K562 (cell line): ENCODE measurements around the gene OSBP2. TPM values are rescaled to one million over a fixed set of nuclear protein-coding genes. Genes with fewer than 3 reads are reported as not detected.

ENCODE experiments used
- ATAC-seq: fragments of 200-7000 bp; cut with Tn5 transposase; 3 replicates; pipeline ENCODE4 v1.9.1; 2020; ENCODE audit warnings: moderate library complexity
- BruUV-seq: library from RNA; stranded (reverse); fragments of 400-500 nt; replicated peaks from 2 replicates; lab custom pipeline; 2021; lab: Mats Ljungman, UMichigan
- CTCF ChIA-PET: fragments of 300-600 bp; formaldehyde crosslinking; extraction: SDS; loops from one replicate; lab custom pipeline; 2021; ENCODE audit warnings: low intra/inter-chr PET ratio; lab: Yijun Ruan, JAX
- POLR2A ChIA-PET: fragments of 300-600, 350-650 bp; sonication (Branson Sonifier 250); formaldehyde crosslinking; extraction: SDS; loops from one replicate; lab custom pipeline; 2021; ENCODE audit warnings: antibody characterized with exemption, inconsistent platforms; lab: Yijun Ruan, JAX
- DNase-seq, 4 experiments: peaks; one replicate each; pipeline versions ENCODE4 v3.0.0 to v3.0.0-alpha.2; 2011 to 2018; ENCODE audit warnings: low spot score in 3 of 4, mixed read lengths in 3 of 4; ENCODE audit errors: extremely low read depth in 1 of 4
- FAIRE-seq: peaks from 2 replicates; lab custom pipeline; 2011; peaks lifted over from hg19 to GRCh38; lab: Jason Lieb, UNC
- H2AFZ ChIP-seq: 2 replicates; pipeline ENCODE4 v1.6.0; 2011; ENCODE audit warnings: low read depth, low read length, control low read depth, inconsistent platforms
- H3K27ac ChIP-seq: fragments of 200-600 bp; 3 replicates; pipeline ENCODE4 v1.8.0; 2011; ENCODE audit warnings: low read depth, mild to moderate bottlenecking, control low read depth, inconsistent platforms, low read length, moderate library complexity, mixed read lengths; ENCODE audit errors: extremely low read depth
- H3K27me3 ChIP-seq, 2 experiments: fragments of 300-600 bp in 1 of 2; 2 replicates in 1 of 2; 3 replicates in 1 of 2; pipeline versions ENCODE4 v1.6.0 to v1.8.0; 2011; ENCODE audit warnings: inconsistent platforms in 2 of 2, low read length in 2 of 2, mild to moderate bottlenecking in 1 of 2, mixed read lengths in 1 of 2, moderate library complexity in 1 of 2; ENCODE audit not compliant: control insufficient read depth in 2 of 2, insufficient read depth in 2 of 2
- H3K36me3 ChIP-seq: fragments of 300-600 bp; 3 replicates; pipeline ENCODE4 v1.8.0; 2011; ENCODE audit warnings: mild to moderate bottlenecking, low read length, inconsistent platforms; ENCODE audit not compliant: control insufficient read depth, insufficient read depth
- H3K4me1 ChIP-seq, 2 experiments: fragments of 200-600 bp in 1 of 2; replicated peaks in 1 of 2; 2 replicates in 1 of 2; 3 replicates in 1 of 2; pipeline versions ENCODE4 v1.5.1 to v1.8.0; 2011; ENCODE audit warnings: inconsistent platforms in 2 of 2, low read length in 2 of 2, mild to moderate bottlenecking in 1 of 2, mixed read lengths in 1 of 2, moderate library complexity in 1 of 2; ENCODE audit not compliant: control insufficient read depth in 2 of 2, insufficient read depth in 2 of 2
- H3K4me2 ChIP-seq: 2 replicates; pipeline ENCODE4 v1.6.1; 2011; ENCODE audit warnings: low read length, control low read depth, inconsistent platforms, mixed read lengths; ENCODE audit not compliant: insufficient read depth
- H3K4me3 ChIP-seq: fragments of 200-600 bp; sonication (generic), shearing (Covaris generic); 2 replicates; pipeline ENCODE4 v1.5.1; 2016; ENCODE audit warnings: control low read depth, inconsistent platforms
- H3K79me2 ChIP-seq: fragments of 200-600 bp; 3 replicates; pipeline ENCODE4 v1.8.0; 2011; ENCODE audit warnings: low read length, inconsistent platforms; ENCODE audit not compliant: control insufficient read depth, insufficient read depth
- H3K9ac ChIP-seq, 2 experiments: 2 replicates each; pipeline versions ENCODE4 v1.6.0 to v1.6.1; 2011; ENCODE audit warnings: low read depth in 2 of 2, low read length in 2 of 2, control low read depth in 1 of 2, inconsistent platforms in 1 of 2, mild to moderate bottlenecking in 1 of 2, mixed read lengths in 1 of 2; ENCODE audit not compliant: insufficient read depth in 1 of 2
- H3K9me1 ChIP-seq: one replicate; pipeline ENCODE4 v1.6.0; 2011; ENCODE audit warnings: inconsistent platforms, mild to moderate bottlenecking, low read length, moderate library complexity; ENCODE audit not compliant: control insufficient read depth, insufficient read depth
- H3K9me3 ChIP-seq: replicated peaks from 2 replicates; pipeline ENCODE4 v1.5.1; 2011; ENCODE audit warnings: low read depth, low read length, inconsistent platforms; ENCODE audit not compliant: control insufficient read depth, insufficient read depth
- H4K20me1 ChIP-seq: replicated peaks from 2 replicates; pipeline ENCODE4 v1.6.1; 2011; ENCODE audit warnings: low read length, inconsistent platforms, mixed read lengths; ENCODE audit not compliant: control insufficient read depth, insufficient read depth
- CBX3 ChIP-seq, 2 experiments: IDR thresholded peaks; 1 replicate in 1 of 2; 2 replicates in 1 of 2; pipeline ENCODE4 v1.6.1; 2012; ENCODE audit warnings: inconsistent platforms in 2 of 2, low read length in 2 of 2, borderline replicate concordance in 1 of 2, control low read depth in 1 of 2
- CXXC5 ChIP-seq: fragments of 250-450 bp; sonication (Bioruptor Pico); IDR thresholded peaks from 2 replicates; pipeline ENCODE4 v1.8.0; 2022; ENCODE audit warnings: inconsistent platforms, mild to moderate bottlenecking, moderate library complexity
- FOXA3 ChIP-seq, 2 experiments: fragments of 450-650 bp in 1 of 2; sonication (generic) in 1 of 2; formaldehyde crosslinking; IDR thresholded peaks in 1 of 2; conservative IDR thresholded peaks in 1 of 2; 2 replicates each; pipeline versions ENCODE4 v1.4.0 to v1.8.0; 2020 to 2022; ENCODE audit warnings: mild to moderate bottlenecking in 2 of 2, missing genetic modification reagents in 1 of 2
- PRPF4 ChIP-seq: fragments of 200-400 bp; formaldehyde crosslinking; IDR thresholded peaks from one replicate; pipeline ENCODE4 v1.6.1; 2017; ENCODE audit warnings: low read length, low read depth, mild to moderate bottlenecking; ENCODE audit not compliant: insufficient read depth, poor library complexity, severe bottlenecking
- SRSF3 ChIP-seq: fragments of 200-400 bp; formaldehyde crosslinking; IDR thresholded peaks from 2 replicates; pipeline ENCODE4 v1.6.1; 2016; ENCODE audit warnings: mild to moderate bottlenecking, low read length, moderate library complexity; ENCODE audit not compliant: insufficient read depth
- TEAD4 ChIP-seq, 2 experiments: sonication (generic) in 1 of 2; formaldehyde crosslinking in 1 of 2; IDR thresholded peaks; 2 replicates each; pipeline versions ENCODE4 v1.6.1 to v1.8.0; 2012 to 2022; ENCODE audit warnings: borderline replicate concordance in 1 of 2, inconsistent platforms in 1 of 2, low read length in 1 of 2, mild to moderate bottlenecking in 1 of 2, missing genetic modification reagents in 1 of 2
- ZFP30 ChIP-seq: fragments of 250-450 bp; sonication (Bioruptor Pico); IDR thresholded peaks from 2 replicates; pipeline ENCODE4 v1.8.0; 2022; ENCODE audit warnings: moderate library complexity, mild to moderate bottlenecking, inconsistent platforms, borderline replicate concordance
- WGBS: fragments of 100-300 bp; shearing (Covaris generic); methylation state at CpG from one replicate; pipeline ENCODE4 v1.1.6; 2016; ENCODE audit warnings: low coverage, mixed read lengths; ENCODE audit not compliant: insufficient coverage; ENCODE audit errors: missing lambda C conversion rate; 5-methylcytosine and 5-hydroxymethylcytosine counted together
- in situ Hi-C: fragments of 300-500 bp; cut with MboI; formaldehyde crosslinking; loops from 4 replicates; pipeline ENCODE4 v1.15.0; 2018; ENCODE audit warnings: inconsistent platforms, mixed read lengths
- intact Hi-C: fragments of 100-400 bp; cut with micrococcal nuclease; formaldehyde crosslinking; loops from 2 replicates; pipeline ENCODE4 v1.14.2; 2022
- polyA plus RNA-seq, 8 experiments: library from polyadenylated mRNA; depleted of rRNA in 4 of 8; stranded (reverse) in 5 of 8; unstranded in 3 of 8; fragments of >200 nt; fragmentation: Nextera tagmentation in 2 of 8; fragmentation: Illumina TruSeq in 1 of 8; extraction: Ambion mirVana in 2 of 8; extraction: Trizol in 1 of 8; gene quantifications; 2 replicates each; pipeline versions ENCODE4 v1.2.1 to v1.2.3, GENCODE V29; 2011 to 2014; ENCODE audit warnings: inconsistent platforms in 1 of 8, missing spikeins in 1 of 8
- total RNA-seq, 7 experiments: library from RNA; depleted of rRNA in 6 of 7; stranded (reverse); fragments of >200 nt in 6 of 7; fragmentation: Illumina TruSeq in 2 of 7; extraction: Trizol in 2 of 7; gene quantifications; 2 replicates each; pipeline versions ENCODE4 v1.2.1 to v1.2.3, GENCODE V29; 2011 to 2021; ENCODE audit warnings: low replicate concordance in 1 of 7

The OSBP2 gene
- total and polyA plus RNA-seq, 9 of the 15 experiments (the other 6 are each of a cell fraction or from before 2014, with no cell fraction given), result 0.52 to 29.5 (median 21.6) TPM

GRCh38 chr22:30941363-30941740, 246.7 kb downstream of the OSBP2 start:
- Histone ChIP-seq H3K27me3 (no peaks in the 10 kb centered on the region), H3K4me3 (no peak overlapping the region), H3K4me1 (no peaks in the 10 kb centered on the region), H3K27ac (no peak overlapping the region), H3K9me1 (peaks cover 3% of the 10 kb centered on the region), H4K20me1 (no peaks in the 10 kb centered on the region), H3K4me2 (no peak overlapping the region), H3K36me3 (peaks cover 93% of the 10 kb centered on the region; the same call in 2 of the 3 replicates), H3K9ac (no peak overlapping the region), H2AFZ (no peak overlapping the region), H3K9me3 (no peaks in the 10 kb centered on the region), H3K79me2 (no peaks in the 10 kb centered on the region)
- intact Hi-C loops, result no loop called here
- no peak for FAIRE-seq
- CTCF ChIA-PET, result no interaction called here
- 98% methylated on average over 9 of the region's 11 CpGs for WGBS
- no peak for TF ChIP-seq TEAD4 (IDR thresholded peaks at IDR 0.05; ENCODE audit: low read length)
- no peak for TF ChIP-seq TEAD4 (CRISPR knock-in tag; IDR thresholded peaks at IDR 0.05; ENCODE audit: borderline replicate concordance)
- BruUV-seq, result no TSS peak
- POLR2A ChIA-PET, result no interaction called here
- no peak for DNase-seq
- ATAC-seq, result no peak
- in situ Hi-C loops, result no loop called here

GRCh38 chr22:30943368-30943767, 248.7 kb downstream of the OSBP2 start:
- no peak for ATAC-seq
- Histone ChIP-seq H3K27me3 (no peaks in the 10 kb centered on the region), H3K9me1 (peaks cover 3% of the 10 kb centered on the region), H3K79me2 (no peaks in the 10 kb centered on the region), H3K9ac (no peak overlapping the region), H3K4me1 (no peaks in the 10 kb centered on the region), H3K36me3 (peaks cover 93% of the 10 kb centered on the region), H4K20me1 (no peaks in the 10 kb centered on the region), H3K4me3 (no peak overlapping the region), H3K9me3 (no peaks in the 10 kb centered on the region), H3K27ac (no peak overlapping the region), H3K4me2 (no peak overlapping the region), H2AFZ (no peak overlapping the region)
- BruUV-seq, result no TSS peak
- in situ Hi-C loops, result no loop called here
- ChIA-PET POLR2A (no interaction called here), CTCF (no interaction called here)
- WGBS, result 88% methylated on average over 3 of the region's 3 CpGs
- no peak for FAIRE-seq
- no peak for DNase-seq
- intact Hi-C loops, result no loop called here
- TF ChIP-seq CXXC5, result no peak
- TF ChIP-seq CBX3 (IDR thresholded peaks at IDR 0.05; ENCODE audit: borderline replicate concordance in 1 of 2, low read length in 2 of 2), result no peak
- TF ChIP-seq SRSF3, result no peak
- no peak for TF ChIP-seq PRPF4
- TF ChIP-seq ZFP30, result no peak
- no peak for TF ChIP-seq FOXA3 (CRISPR knock-in tag; conservative IDR thresholded peaks at IDR 0.05 in 1 of 2, IDR thresholded peaks at IDR 0.05 in 1 of 2)
